Muscle of arm (tissue), 12 donors: ENCODE measurements around the gene KCTD11. TPM values are rescaled to one million over a fixed set of nuclear protein-coding genes. Genes with fewer than 3 reads are reported as not detected.
"Not testable (repeated sequence)": the region's sequence is repeated elsewhere in the genome, so short reads cannot be mapped to it uniquely, and the experiment has no call there.

Experiments used
- DNase-seq: peaks from one replicate; pipeline ENCODE4 v3.0.0-alpha.2; 2013
- polyA plus RNA-seq, 12 donors: library from polyadenylated mRNA; unstranded; fragments of 120-200 nt; gene quantifications; one replicate each; pipeline ENCODE4 v1.2.1, GENCODE V29; 2013; ENCODE audit not compliant: insufficient read length in 12 of 12

The KCTD11 gene
- polyA plus RNA-seq, 12 donors, result 5.0 to 9.0 (median 6.6) TPM; not detected in 1

DNA sequence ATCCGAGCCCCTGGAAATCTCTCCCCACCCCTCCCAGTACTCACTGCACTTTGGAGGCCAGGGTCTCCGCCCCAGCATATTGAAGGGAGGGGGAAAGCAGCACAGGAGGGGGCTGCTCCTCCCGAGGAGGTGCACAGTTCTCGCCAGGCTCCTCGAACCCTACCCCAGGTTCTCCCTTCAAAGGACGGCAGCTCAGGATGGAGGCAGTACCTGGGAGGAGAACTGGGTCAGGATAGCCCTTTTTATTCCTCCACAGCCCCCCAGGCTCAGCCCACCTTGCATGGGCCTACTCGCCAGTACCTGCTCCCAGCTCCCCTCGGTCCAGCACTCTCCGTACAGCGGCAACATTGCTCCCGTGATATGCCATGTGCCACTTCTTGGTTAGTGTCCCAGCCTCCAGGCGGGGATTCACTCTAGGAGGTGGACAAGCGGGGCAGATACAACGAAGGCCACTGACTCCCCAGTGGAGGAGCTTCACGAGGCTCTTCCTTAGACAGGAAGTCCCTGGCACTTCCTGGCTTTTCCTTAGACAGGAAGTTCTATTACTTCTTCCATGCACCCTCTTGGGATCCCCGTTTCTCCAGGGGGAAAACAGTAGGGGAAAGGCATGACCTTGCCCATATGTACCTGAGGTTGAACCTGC is 34.7 kb upstream of the KCTD11 start:
- DNase-seq, result no peak

DNA sequence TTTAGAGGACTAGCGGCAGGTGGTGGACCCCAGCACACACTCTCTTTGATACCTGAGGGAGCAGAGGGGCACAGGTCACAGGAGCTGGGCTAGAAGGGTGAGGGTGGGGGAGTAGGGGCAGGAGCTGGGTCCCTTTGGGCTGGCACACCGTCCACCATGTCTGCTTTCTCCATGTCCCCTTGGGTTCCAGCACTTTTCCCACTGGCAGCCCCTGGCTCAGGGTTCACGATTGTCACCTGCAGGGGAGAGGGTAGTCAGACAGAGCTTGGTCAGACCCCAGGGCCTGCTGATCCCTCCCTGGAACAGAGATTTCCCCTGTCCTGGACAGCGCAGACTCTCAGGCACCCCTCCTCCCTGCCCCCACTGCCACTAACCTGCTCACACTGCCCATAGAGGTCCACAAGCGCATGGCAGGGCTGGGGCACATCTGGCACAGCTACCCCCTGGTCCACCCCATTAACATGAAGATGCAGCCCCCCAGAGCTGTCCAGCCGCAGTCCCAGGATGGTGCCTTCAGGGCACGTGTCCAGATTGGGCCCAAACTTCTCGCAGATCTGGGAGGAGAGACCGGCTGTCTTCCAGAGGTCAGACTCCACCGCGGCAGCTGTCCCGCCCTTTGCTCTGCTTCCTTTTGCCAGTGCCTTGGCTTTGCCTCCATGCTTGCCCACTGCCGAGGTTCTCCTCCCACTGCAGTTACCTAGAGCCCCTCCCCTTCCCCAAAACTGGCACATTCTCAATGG is 33.7 kb upstream of the KCTD11 start:
- no peak for DNase-seq

DNA sequence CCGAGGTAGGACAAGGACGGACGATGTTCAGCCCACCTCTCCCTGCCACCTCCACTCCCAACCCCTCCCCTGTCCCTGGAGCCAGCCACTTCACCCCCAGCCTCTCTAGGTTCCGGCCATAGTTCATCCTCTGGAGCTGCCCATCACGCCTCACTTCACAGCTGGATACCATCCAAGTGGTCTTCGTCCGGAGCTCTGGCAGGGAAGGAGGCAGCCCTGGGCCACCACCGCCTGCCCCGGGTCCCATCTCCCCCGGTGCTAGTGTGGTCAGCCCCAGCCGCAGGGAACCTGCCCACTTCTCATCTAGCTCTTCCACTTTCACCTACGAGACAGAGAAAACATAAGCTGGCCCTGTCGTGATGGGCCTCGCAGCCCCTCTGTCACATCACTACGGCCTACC is 30.5 kb upstream of the KCTD11 start:
- DNase-seq, result no peak

DNA sequence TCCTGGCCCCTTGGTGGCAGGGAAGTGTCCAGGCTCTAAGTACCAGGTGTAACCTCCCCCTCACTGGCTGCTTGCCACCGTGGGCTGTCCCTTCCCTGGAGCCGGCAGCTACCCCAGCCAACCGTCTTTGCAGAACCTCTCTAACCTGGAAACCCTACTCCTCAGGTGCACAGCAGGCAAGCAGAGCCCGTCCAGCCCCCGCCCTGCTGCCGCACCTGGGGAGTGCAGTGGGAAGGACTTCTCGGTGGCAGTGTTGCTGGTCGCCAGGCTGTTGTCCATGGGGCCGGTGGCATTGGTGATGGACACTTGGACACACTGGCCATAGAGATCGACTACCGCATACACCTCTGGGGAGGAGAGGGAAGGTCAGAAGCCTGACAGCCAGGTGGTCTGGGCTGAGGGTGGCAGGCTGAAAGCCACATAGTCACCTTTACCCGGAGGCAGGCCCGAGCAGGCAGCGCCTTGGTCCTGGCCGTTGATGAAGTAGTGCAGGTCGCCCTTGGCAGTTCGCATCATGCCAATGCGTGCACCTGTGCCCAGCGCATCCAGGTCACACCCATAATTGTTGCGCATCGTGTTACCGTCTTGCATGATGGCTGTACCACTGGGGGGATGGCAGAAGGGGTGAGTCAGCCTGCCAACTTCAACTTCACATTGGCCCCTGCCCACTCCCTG is 29.3 kb upstream of the KCTD11 start:
- DNase-seq, result no peak

DNA sequence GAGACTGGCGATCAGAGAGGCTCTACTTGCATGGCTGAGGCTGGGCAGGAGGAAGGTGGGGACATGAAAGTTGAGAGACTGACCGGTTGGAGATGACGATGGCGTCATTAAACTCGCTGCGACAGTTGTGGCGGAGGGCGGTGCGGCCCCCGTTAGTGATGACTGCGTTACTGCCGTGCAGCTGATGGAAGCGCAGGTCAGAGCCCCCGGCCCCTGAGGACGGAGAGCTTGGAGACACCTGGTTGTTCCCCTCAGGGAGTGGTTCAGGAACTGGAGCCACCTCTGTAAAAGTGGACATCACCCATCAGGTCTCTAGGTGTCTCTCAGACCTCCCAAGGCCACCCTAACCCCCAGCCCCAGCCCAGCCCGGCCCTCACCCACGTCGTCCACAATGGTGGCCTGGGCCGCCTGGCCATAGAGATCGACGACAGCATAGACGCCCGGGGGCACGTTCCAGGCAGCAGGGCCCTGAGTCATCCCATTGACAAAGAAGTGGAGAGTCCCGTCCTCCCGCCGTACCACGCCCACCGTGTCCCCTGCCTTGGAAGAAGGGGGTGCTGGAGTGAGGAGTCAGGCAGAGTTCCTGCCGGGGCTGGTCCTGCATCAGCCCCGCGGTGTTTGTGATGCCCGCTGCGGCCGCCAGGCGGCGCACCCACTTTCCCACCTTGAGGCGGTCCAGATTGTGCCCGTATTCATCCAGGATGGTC is 28.1 kb upstream of the KCTD11 start:
- no peak for DNase-seq

DNA sequence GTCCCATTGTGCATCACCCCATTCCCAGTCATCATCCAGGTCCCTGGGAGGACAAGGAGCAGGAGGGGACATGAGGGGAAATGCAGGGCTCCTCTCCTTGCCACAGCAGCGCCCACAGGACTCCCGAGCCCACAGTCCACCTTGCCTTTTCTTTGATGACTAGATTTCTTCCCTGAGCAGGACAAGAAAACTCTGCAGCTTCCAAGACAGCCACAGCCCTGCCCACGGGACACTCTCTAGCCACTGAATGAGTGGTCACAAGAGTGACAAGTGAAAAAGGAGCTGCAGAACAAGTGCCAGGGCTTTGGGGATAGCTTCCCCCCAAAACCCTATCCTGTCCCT is 27.6 kb upstream of the KCTD11 start:
- no peak for DNase-seq

DNA sequence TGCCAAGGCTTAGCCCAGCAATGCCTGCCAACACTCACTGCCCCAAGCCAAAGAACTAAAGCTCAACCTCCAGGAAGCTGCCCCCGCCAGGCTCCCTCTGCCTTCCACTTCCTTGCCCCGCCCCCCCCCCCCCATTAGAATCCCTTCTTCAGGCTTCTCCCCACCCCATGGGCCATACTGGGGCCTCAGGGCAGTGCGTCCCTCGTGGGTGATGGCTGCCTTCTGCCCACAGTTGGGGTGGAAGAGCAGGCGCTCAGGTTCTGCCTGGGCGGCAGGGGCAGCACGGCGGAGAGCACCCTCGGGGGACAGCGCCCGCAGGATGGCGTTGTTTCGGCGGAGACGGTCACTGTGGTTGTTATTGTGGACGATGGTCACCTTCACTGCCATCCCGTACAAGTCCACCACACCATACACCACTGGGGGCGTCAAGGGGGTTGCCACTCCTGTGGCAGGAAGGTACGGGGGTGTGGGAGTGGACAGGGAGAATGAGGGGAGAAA is 26.9 kb upstream of the KCTD11 start:
- DNase-seq, result no peak

DNA sequence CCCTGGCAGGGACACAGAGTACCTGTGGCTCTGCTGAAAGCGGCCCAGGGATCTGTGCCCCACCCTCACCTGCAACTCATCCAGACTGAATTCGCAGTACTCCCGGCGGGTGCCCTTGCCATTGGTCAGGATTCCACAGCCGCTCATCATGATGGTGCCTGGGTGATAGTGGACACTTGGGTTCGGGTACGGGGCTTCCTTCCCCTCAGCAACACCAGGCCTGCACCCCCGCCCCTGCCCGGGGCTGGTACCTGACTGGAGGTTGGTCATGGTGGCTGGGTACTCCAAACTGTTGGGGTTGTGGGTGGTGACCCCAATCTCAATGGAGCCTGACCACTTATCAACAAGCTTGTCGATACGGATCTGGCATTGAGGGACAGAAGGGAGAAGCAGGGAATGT is 25.8 kb upstream of the KCTD11 start:
- DNase-seq, result no peak

DNA sequence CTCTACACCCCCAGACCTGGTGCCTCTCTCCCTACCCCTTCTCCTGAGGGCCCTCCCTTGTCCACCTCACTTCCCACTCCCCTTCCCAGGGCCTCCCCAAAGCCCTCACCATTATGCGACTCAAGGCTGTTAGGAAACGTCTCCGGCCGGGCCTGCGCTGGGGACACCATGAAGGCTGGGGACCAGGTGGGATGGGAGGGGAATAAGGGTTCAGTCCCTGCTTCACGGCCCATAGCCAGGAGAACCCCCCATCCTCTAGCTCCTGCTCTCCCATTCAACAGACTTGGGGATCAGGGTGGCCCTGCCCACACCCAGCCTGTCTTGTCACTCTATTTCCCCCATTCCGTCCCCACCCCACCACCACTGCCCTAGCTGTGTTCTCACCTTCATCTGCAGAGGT is 24.9 kb upstream of the KCTD11 start:
- DNase-seq, result no peak

DNA sequence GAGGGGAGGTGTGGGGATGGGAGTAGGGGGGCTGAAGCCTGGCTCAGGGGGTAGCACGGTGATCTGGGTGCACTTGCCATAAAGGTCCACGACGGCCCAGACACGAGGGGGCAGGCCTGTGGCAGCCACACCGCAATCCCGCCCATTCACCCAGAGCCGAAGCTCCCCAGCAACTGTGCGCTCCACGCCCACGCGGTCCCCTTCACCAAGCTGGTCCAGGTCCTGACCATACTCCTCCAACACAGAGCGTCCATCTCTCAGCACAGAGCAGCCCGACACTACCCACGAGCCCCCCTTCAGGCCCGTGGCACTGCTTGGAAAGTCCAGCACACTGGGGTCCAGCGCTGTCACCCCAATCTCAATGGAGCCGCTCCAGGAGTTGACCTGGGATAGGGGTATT is 24.5 kb upstream of the KCTD11 start:
- no peak for DNase-seq

DNA sequence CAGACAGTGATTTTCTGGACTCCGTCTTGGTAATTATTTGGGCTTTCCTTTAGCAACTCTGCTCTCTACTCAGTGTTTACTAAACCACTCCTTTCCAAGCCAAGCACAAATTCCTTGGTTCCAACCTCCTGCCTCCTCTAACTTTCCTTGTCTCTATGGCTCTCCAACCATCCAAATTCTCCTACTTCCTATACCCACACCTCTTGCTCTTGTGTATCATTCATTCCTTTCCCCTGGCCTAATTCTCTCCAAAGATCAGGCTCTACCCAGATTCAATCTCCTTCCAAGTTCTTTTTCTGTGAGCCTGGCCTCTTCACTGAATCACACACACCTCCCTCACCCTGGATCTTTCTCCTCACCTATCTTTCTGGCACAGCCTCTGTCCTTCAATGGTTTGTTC is 24.0 kb upstream of the KCTD11 start:
- DNase-seq, result no peak

DNA sequence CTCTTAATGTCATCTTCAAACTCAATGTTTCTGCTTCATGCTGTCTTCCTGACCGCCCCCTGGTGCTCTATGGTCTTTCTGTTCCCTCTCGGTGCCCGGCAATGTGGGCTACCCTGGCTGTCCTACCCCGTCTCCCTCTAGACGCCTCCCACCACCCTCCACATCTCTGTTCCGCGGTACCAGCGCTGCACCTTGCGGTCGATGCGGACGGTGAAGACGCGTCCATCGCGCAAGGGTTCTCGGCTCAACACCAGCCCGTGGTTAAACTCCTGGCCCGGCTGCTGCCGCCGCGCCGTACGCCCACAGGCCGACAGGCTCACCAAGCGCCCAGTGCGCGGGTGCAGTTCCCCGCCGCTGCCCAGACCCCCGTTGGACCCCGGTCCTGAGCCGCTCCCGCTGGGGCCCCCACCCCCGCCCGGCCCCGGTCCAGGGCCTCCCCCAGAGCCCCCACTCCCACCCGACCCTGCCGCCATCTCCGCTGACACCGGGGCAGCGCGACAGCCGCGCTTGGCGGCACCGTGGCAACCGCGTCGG is 23.1 kb upstream of the KCTD11 start, which contains the start of gene NEURL4:
NEURL4 (minus strand) TSS at position 496 of the 534 bp plus-strand sequence; CDS start at position 473, 23 bp downstream.
- DNase-seq, result no peak

DNA sequence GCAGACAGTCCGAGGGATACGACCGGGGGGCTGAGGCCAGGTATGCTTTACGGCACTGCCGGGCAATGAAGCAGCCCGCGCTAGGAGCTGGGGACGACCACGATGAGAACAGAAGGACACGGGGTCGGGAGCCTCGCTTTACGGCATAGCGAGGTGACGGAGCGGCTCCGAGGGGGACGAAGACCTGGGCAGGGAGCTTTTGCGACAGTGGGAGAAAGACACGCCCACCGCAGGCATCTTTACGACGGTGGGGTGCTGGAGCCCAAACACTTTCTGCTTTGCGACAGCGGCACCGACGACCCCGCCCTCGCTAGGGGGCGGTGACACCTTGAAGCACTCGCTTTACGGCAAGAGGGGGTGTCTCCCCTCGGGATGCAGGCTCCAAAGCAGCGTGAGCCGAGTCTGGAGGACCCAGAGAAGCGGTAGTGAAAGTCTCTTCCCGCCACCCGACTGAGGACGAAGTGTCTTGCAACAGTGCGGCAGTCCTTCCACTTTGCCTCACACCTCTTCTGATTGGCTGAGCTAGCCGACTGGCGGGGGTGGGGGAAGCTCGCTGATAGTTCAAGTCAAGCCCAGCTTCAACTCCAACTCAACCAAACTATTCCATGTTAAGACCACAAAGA is 22.5 kb upstream of the KCTD11 start:
- peak; percentile 99 for DNase-seq

DNA sequence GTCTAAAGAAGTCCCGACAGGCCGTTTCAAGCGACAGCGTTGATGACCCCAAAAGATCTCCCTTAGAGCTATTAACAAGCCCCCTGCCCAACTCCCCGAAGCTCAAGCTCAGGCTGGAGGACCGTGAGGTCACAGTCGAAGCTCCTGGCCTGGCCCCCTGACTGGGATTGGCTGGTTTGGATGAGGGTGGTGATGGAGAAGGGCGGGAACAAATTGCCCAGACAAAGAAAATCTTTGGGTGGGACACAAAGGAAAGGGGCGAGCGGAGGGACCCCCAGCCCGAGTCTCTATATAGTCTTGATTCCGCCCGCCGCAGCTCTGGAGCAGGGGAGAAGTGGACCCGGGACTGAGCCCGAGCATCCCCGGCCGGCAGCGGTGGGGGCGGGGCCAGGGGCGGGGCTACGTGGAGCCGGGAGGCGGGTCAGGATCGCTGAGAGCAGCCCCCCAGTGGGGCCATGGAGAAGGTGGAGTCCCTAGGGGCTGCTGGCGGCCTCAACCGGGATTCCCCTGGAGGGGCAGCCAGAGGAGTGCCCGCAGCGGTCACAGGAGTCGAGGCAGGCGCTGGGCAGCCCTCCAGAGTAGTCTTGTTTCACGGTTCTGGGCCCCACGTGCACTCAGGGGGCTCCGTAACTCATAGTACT is 21.8 kb upstream of the KCTD11 start:
- peak; percentile 90 for DNase-seq

DNA sequence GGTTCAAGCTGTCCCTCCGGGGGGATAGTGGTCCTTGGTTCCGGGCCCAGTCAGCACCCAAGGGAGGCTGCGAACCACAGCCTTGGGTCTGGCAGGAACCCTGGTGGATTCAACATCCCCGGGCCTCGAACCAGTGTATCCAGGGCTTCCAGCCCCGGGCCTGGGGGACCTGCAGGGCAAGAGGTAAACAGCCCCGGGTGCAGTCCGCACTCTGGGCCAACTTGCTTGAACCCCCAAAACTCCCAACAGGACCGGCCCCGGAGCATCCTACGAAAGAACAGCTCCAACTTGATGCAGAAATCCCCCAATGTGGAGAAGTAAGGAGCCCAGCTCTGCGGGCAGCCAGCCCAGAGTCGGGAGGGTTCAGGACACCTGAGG is 21.3 kb upstream of the KCTD11 start:
- DNase-seq, result no peak

DNA sequence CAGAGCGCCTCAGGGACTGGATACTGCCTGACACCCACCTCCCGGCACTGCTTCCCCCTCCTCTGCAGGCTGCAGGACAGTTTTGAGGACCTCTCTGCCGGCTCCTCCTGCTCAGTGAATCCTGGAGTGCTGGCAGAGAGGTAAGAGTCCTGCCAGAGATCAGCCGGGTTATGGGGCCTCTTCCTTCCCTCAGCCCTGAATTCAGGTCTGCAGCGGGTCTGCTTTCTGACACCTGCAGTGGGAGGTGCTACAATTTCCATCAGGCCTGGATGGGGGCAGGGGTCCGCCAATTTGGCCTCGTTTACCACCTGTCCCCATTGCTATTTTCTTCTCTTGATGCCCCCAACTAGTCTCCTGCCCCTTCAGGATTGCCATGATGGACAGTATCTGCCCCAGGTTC is 19.9 kb upstream of the KCTD11 start:
- no peak for DNase-seq

DNA sequence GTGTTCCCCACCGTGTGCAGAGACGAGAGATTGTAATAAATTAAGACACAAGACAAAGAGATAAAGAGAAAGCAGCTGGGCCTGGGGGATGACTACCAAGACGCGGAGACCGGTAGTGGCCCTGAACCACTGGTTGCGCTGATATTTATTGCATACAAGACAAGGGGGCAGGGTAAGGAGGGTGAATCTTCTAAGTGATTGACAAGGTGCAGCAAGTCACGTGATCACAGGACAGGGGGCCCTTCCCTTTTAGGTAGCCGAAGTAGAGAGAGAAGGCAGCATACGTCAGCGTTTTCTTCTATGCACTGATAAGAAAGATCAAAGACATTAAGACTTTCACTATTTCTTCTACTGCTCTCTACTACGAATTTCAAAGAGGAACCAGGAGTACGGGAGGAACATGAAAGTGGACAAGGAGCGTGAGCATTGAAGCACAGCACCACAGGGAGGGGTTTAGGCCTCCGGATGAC is 19.3 kb upstream of the KCTD11 start:
- DNase-seq, result not testable (repeated sequence)

DNA sequence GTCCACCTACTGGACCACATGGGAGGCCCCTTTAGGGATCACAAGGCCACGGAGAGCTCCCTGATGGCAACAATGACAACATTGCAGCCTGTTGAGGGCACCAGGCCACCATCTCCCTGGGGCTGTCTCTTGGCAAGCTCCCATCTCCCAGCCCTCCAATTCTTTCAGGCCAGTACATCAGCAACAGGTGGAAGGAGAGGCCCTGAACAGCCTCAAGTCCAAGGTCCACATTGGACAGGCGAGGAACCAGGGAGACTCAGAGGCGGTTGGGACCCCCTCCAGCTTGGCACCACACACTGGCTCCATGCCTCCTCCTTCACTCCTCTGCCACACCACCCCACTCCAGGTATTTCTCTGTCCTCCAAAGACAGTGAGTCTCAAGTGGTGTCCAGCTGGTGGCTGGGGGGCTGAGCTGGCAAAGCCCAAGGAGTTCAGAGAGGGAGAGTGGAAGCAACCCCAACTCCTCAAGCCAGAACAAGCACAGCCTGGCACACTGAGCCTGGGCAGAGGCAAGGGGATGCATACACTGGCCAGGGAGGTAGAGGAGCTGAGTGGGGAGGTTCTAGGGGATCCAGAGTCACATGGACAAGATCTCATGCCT is 16.9 kb upstream of the KCTD11 start:
- no peak for DNase-seq

DNA sequence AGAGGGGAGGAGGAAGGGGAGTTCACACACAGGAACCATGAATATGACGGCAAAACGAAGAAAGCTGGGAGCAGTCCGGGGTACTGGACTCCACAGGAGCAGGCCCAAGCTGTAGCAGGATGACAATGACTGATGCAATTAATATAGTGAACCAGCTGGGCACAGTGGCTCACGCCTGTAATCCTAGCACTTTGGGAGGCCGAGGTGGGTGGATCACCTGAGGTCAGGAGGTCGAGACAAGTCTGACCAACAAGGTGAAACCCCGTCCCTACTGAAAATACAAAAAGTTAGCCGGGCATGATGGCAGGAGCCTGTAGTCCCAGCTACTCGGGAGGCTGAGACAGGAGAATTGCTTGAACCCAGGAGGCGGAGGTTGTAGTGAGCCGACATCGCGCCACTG is 16.2 kb upstream of the KCTD11 start:
- not testable (repeated sequence) for DNase-seq
